HT-29 (cell line): ENCODE data around the gene ITFG1. TPM values are rescaled to one million over a fixed set of nuclear protein-coding genes. Genes with fewer than 3 reads are reported as not detected.

Source experiments
- DNase-seq: peaks from one replicate; pipeline ENCODE4 v3.0.0-alpha.2; 2015; ENCODE audit warnings: low spot score
- small RNA-seq: library from RNA; depleted of rRNA; stranded (forward); fragments of <200 nt; gene quantifications from one replicate; pipeline ENCODE3, GENCODE V24; 2014
- total RNA-seq: library from RNA; depleted of rRNA; stranded (reverse); fragments of >200 nt; shearing (Covaris generic); gene quantifications from 2 replicates; pipeline ENCODE4 v1.2.3, GENCODE V29; 2014; rRNA removed

The ITFG1 gene
- total RNA-seq, 1 experiment from 2014 or later = 11.3 TPM

GRCh38 chr16:47109361-47109760 is 351.5 kb downstream of the ITFG1 start:
- no peak for DNase-seq

Small RNA genes within 50 kb of the gene (small RNA-seq; reads per million reads assigned to genes)
- gene RF00019 (not detected), gene RNA5SP425 (0.43 reads per million)

Other genes starting within 250 kb of the ITFG1 start
- 19.3 and 24.9 TPM in 2 replicates for gene PHKB, start 268 bp upstream of the ITFG1 start, total RNA-seq